SH-SY5Y (cell line): Measurements from ENCODE around the gene MADD.

ENCODE experiments used
- GATA2 ChIP-seq: IDR thresholded peaks from 2 replicates; pipeline ENCODE4 v1.6.1; 2011; ENCODE audit warnings: mild to moderate bottlenecking, low read depth, low read length
- GATA3 ChIP-seq: IDR thresholded peaks from 2 replicates; pipeline ENCODE4 v1.6.1; 2011; ENCODE audit warnings: low read depth, mild to moderate bottlenecking, low read length, moderate library complexity

The MADD gene

GRCh38 chr11:47329987-47330931 is 60.3 kb downstream of the MADD start:
- TF ChIP-seq GATA2, result no peak
- TF ChIP-seq GATA3, result no peak

DNA sequence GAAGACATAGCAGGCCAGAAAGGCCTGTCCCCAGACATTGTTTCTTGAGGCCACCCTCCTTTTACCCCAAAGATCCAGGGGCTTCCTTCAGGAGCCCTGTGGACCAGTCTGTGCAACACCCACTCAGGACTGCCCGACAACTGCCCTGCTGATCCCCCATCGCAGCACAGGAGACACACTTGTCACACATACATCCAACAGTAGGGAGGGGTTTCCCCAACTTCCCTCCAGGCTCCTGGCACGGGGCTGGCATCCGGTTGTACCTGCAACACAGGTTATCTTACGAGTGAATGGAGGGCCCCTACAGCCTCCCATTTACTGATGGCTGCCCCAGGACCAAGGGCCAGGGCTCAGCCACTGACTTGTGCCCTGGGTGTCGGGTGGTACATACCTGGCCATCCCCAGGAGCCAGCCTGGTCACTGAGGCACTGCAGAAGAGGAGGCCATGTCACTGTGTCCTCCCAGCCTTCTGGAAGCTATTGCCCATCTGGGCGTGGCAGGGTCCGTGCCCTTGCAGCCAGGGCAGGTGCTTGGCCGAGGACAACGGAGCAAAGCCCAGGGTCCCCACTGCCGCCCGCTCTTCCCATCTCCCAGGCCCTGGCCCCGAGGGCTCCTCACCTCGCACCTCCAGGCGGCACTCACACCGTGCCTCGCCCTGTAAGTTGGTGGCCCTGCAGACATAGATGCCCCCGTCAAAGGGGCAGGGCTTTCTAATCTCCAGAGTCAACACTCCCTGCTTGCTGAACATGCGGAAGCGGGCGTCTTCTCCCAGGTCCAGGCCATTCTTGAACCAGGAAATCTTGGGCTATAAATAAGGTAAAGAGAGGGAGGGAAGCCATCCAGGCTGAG is 61.7 kb downstream of the MADD start:
- no peak for TF ChIP-seq GATA2
- TF ChIP-seq GATA3, result no peak

DNA sequence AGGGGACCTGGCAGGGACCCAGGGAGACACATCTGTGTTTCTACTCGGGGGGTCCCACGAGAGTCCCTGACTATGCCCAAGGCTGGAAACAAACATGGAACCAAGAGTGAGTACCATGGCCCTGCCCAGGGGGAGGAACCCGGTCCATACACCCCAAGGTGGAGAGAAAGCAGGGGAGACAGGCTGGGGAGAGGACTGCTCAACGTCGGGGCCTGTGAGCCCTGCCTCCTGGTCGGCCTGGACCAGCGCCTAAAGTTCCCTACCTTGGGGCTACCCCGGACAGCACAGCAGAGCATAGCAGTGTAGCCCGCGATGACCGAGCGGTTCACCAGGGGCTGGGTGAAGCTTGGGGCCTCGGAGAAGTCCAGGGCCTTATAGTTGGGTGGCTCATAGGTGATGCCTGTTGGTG is 62.4 kb downstream of the MADD start:
- no peak for TF ChIP-seq GATA2
- no peak for TF ChIP-seq GATA3

DNA sequence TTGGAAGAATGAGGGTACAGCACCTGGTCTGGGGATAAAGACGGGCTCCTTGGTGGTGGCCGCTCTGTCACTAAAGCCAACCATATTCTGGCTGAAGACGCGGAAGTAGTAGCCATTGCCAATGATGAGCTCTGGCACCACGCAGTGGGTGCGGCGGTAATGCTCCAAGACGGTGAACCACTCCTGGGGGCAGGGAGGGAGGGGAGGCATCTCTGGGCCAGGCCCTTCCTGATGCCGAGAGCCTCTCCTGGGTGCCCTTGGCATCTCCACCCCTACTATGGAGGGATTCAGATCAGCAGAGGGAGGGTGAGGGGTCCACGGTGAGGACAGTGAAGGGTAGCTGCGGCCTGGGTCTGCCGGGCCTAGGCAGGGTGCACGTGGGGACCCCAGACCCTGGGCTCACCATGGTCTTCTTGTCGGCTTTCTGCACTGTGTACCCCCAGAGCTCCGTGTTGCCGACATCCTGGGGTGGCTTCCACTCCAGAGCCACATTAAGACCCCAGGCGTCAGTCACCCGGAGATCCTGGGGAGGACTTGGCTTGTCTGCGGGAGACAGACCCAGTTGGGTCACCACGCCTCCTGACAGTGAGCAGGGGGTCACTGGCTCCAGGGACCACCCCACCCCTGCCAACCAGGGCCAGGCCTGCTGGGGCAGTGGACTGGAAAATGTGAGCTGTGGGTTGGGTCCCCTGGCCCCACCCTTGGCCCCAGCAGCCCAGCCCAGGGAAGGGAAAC is 63.0 kb downstream of the MADD start:
- TF ChIP-seq GATA2, result no peak
- TF ChIP-seq GATA3, result no peak

GRCh38 chr11:47333526-47333845 is 63.6 kb downstream of the MADD start:
- TF ChIP-seq GATA2 (no peak), GATA3 (no peak)

- TF ChIP-seq GATA3 (no peak), GATA2 (no peak)
Observed at GRCh38 chr11:47333886-47334443, 64.0 kb downstream of the MADD start.

DNA sequence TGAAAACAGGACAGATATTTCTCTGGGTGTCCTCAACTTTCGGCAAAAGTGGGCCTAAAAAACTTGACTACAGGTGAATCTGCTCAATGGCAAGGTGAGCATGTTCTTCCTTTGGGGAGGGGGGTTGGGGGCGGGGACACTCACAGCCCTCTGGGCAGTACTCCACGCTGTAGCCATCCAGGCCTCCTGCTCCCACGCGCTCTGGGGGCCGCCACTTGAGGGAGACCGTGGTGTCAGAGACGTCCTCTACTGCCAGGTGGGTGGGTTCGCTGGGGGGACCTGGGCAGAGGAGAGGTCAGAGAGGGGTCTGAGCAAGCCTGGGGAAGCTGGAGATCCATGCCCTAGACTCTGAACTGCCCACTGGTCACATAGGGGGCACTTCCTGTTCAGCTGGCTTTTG is 65.8 kb downstream of the MADD start:
- no peak for TF ChIP-seq GATA3
- TF ChIP-seq GATA2, result no peak

- TF ChIP-seq GATA2, result no peak
- TF ChIP-seq GATA3, result no peak
Observed at GRCh38 chr11:47336595-47336994, 66.7 kb downstream of the MADD start.

GRCh38 chr11:47337229-47337924 is 67.4 kb downstream of the MADD start:
- TF ChIP-seq GATA3 (no peak), GATA2 (no peak)

- TF ChIP-seq GATA3, result no peak
- TF ChIP-seq GATA2, result no peak
Observed at GRCh38 chr11:47338396-47339241, 68.7 kb downstream of the MADD start.

DNA sequence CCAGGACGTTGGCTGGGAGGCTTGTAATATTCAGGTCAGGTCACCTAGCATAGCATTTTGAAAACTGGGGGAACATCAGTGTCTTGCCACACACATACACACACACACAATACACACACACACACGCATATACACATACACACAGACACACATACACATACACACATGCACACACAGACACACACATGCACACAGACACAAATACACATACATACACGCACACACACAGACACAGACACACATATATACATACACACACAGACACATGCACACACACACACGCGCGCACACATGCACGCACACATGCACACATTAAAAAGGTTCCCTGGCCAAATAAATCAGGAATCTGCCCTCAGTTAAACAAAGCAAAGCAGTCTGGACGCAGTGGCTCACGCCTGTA is 70.1 kb downstream of the MADD start:
- no peak for TF ChIP-seq GATA2
- no peak for TF ChIP-seq GATA3

GRCh38 chr11:47340980-47341775 is 71.2 kb downstream of the MADD start:
- no peak for TF ChIP-seq GATA2
- no peak for TF ChIP-seq GATA3
